MCF 10A (cell line): ENCODE measurements around the gene UNCX. TPM values are rescaled to one million over a fixed set of nuclear protein-coding genes. Genes with fewer than 3 reads are reported as not detected.

Experiments used
- BruUV-seq: library from RNA; stranded (reverse); fragments of 400-500 nt; replicated peaks from 2 replicates; lab custom pipeline; 2021; lab: Mats Ljungman, UMichigan
- CTCF ChIA-PET: fragments of 300-600 bp; sonication (Branson Sonifier 250); formaldehyde crosslinking; extraction: SDS; loops from one replicate; lab custom pipeline; 2021; ENCODE audit warnings: antibody characterized with exemption, inconsistent platforms; lab: Yijun Ruan, JAX
- POLR2A ChIA-PET: fragments of 300-600, 350-650 bp; sonication (Branson Sonifier 250); formaldehyde crosslinking; extraction: SDS; loops from one replicate; lab custom pipeline; 2020; ENCODE audit warnings: antibody characterized with exemption, inconsistent platforms; lab: Yijun Ruan, JAX
- DNase-seq: peaks from one replicate; pipeline ENCODE4 v3.0.0-alpha.2; 2018; ENCODE audit not compliant: unreplicated experiment
- H3K27ac Mint-ChIP-seq: one replicate; pipeline ENCODE4 v1.8.0; 2022; ENCODE audit warnings: mild to moderate bottlenecking, low read depth, mixed read lengths; ENCODE audit not compliant: unreplicated experiment
- H3K27me3 Mint-ChIP-seq: one replicate; pipeline ENCODE4 v1.8.0; 2022; ENCODE audit warnings: mixed read lengths; ENCODE audit not compliant: insufficient read depth, unreplicated experiment
- H3K36me3 Mint-ChIP-seq: one replicate; pipeline ENCODE4 v1.8.0; 2022; ENCODE audit warnings: mild to moderate bottlenecking, moderate library complexity, mixed read lengths; ENCODE audit not compliant: insufficient read depth, unreplicated experiment
- H3K4me1 Mint-ChIP-seq: one replicate; pipeline ENCODE4 v1.8.0; 2022; ENCODE audit warnings: mixed read lengths; ENCODE audit not compliant: insufficient read depth, unreplicated experiment
- H3K4me3 Mint-ChIP-seq: one replicate; pipeline ENCODE4 v1.8.0; 2022; ENCODE audit warnings: mild to moderate bottlenecking, moderate library complexity, mixed read lengths; ENCODE audit not compliant: unreplicated experiment
- H3K9me3 Mint-ChIP-seq: one replicate; pipeline ENCODE4 v1.8.0; 2022; ENCODE audit warnings: mixed read lengths; ENCODE audit not compliant: unreplicated experiment
- intact Hi-C: fragments of 100-400 bp; cut with micrococcal nuclease; formaldehyde crosslinking; loops from 2 replicates; pipeline ENCODE4 v1.14.1; 2022
- total RNA-seq: library from RNA; stranded (reverse); gene quantifications from 2 replicates; pipeline ENCODE4 v1.2.3, GENCODE V29; 2022
- TF ChIP-seq, protein P1 (sequence below): fragments of 200-600 bp; IDR thresholded peaks from one replicate; pipeline ENCODE4 v1.8.0; 2022; ENCODE audit warnings: antibody characterized with exemption, mild to moderate bottlenecking; ENCODE audit not compliant: unreplicated experiment

Gene UNCX
- total RNA-seq, 1 experiment from 2014 or later = not detected

- Mint-ChIP-seq H3K27me3 (peaks cover 84% of the 10 kb centered on the region), H3K36me3 (no peaks in the 10 kb centered on the region), H3K27ac (no peak overlapping the region), H3K4me1 (no peaks in the 10 kb centered on the region), H3K4me3 (no peak overlapping the region), H3K9me3 (no peaks in the 10 kb centered on the region)
- no TSS peak for BruUV-seq
- no peak for DNase-seq
- TF ChIP-seq, protein P1, sequence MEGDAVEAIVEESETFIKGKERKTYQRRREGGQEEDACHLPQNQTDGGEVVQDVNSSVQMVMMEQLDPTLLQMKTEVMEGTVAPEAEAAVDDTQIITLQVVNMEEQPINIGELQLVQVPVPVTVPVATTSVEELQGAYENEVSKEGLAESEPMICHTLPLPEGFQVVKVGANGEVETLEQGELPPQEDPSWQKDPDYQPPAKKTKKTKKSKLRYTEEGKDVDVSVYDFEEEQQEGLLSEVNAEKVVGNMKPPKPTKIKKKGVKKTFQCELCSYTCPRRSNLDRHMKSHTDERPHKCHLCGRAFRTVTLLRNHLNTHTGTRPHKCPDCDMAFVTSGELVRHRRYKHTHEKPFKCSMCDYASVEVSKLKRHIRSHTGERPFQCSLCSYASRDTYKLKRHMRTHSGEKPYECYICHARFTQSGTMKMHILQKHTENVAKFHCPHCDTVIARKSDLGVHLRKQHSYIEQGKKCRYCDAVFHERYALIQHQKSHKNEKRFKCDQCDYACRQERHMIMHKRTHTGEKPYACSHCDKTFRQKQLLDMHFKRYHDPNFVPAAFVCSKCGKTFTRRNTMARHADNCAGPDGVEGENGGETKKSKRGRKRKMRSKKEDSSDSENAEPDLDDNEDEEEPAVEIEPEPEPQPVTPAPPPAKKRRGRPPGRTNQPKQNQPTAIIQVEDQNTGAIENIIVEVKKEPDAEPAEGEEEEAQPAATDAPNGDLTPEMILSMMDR = no peak
- intact Hi-C loops = no loop called here
- POLR2A ChIA-PET = no interaction called here
- CTCF ChIA-PET = no interaction called here
Observed at GRCh38 chr7:1246871-1247526, 14.3 kb downstream of the UNCX start.

- DNase-seq = no peak
- POLR2A ChIA-PET = no interaction called here
- H3K9me3 Mint-ChIP-seq = no peaks in the 10 kb centered on the region
- TF ChIP-seq, protein P1 = no peak
- no TSS peak for BruUV-seq
- intact Hi-C loops = no loop called here
- H3K27me3 Mint-ChIP-seq = peaks cover 84% of the 10 kb centered on the region
- CTCF ChIA-PET = interaction anchor here (0.8 kb wide), 1 partner anchor 21 kb away, joined by 6 read pairs; no protein-coding TSS in a partner anchor
- H3K27ac Mint-ChIP-seq = no peak overlapping the region
- H3K36me3 Mint-ChIP-seq = no peaks in the 10 kb centered on the region
- no peak overlapping the region for H3K4me3 Mint-ChIP-seq
- no peaks in the 10 kb centered on the region for H3K4me1 Mint-ChIP-seq
Observed at GRCh38 chr7:1247527-1248041, 14.9 kb downstream of the UNCX start.

GRCh38 chr7:1248143-1248915 is 15.7 kb downstream of the UNCX start:
- no peak overlapping the region for H3K27ac Mint-ChIP-seq
- H3K36me3 Mint-ChIP-seq = no peaks in the 10 kb centered on the region
- no peak for DNase-seq
- peaks cover 83% of the 10 kb centered on the region for H3K27me3 Mint-ChIP-seq
- no peaks in the 10 kb centered on the region for H3K4me1 Mint-ChIP-seq
- TF ChIP-seq, protein P1 = no peak
- no peak overlapping the region for H3K4me3 Mint-ChIP-seq
- ChIA-PET POLR2A (no interaction called here), CTCF (interaction anchor here (0.8 kb wide), 1 partner anchor 22 kb away, joined by 6 read pairs; no protein-coding TSS in a partner anchor)
- no peaks in the 10 kb centered on the region for H3K9me3 Mint-ChIP-seq
- no TSS peak for BruUV-seq
- intact Hi-C loops = no loop called here

DNA sequence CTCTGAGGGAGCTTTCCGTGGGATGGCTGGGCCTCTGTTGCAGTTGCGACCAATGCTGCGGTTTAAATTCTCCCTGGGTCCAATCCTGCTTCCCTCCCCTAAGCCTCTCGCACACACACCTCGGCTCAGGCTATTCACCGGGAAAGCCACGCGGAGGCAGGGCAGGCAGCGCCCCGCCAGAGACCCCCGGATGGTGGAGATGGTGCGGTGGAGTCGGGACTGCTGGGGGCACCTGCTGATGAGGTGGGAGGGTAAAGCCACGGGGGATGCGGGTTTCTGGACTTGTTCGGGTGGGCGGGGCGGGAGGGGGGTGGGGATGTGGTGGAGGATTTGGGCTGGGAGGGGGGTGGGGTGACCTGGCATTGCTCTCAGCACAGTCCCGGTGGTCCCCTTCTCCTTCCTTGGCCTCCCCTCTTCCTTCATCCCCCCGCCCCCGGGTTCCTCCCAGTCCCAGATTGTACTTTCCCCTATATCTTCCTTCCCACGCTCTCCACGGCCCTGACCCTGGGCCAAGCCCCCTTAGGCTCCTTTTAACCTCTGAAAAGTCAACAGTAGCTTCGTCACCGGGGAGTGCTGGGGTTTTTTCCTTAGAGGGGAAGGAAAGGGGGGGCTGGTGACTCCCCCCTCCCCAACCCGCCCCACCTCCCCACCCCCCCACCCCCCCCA is 16.4 kb downstream of the UNCX start:
- ChIA-PET CTCF (no interaction called here), POLR2A (no interaction called here)
- intact Hi-C loops = no loop called here
- Mint-ChIP-seq H3K27ac (no peak overlapping the region), H3K36me3 (no peaks in the 10 kb centered on the region), H3K4me1 (no peaks in the 10 kb centered on the region), H3K27me3 (peaks cover 83% of the 10 kb centered on the region), H3K4me3 (no peak overlapping the region), H3K9me3 (no peaks in the 10 kb centered on the region)
- TF ChIP-seq, protein P1 = no peak
- DNase-seq = no peak
- BruUV-seq = no TSS peak
